PC-3 (cell line): ENCODE results near the gene TMEM187. TPM values are rescaled to one million over a fixed set of nuclear protein-coding genes. Genes with fewer than 3 reads are reported as not detected.

Experiments
- ATAC-seq: fragments of 200-7000 bp; cut with Tn5 transposase; 2 replicates; pipeline ENCODE4 v1.9.1; 2020; ENCODE audit warnings: mild to moderate bottlenecking, moderate library complexity
- BruUV-seq: library from RNA; stranded (reverse); fragments of 400-500 nt; replicated peaks from 2 replicates; lab custom pipeline; 2021; lab: Mats Ljungman, UMichigan
- CTCF ChIA-PET: fragments of 300-600 bp; sonication (Branson Sonifier 250); formaldehyde crosslinking; loops from one replicate; lab custom pipeline; 2022; ENCODE audit warnings: antibody characterized with exemption; lab: Charles Lee
- POLR2A ChIA-PET: fragments of 300-600 bp; sonication (Branson Sonifier 250); formaldehyde crosslinking; loops from one replicate; lab custom pipeline; 2022; ENCODE audit warnings: antibody characterized with exemption; ENCODE audit not compliant: unreplicated experiment; lab: Charles Lee
- DNase-seq: peaks from one replicate; pipeline ENCODE4 v3.0.0-alpha.2; 2015
- H2AFZ ChIP-seq: fragments of 300-600 bp; sonication (generic); 2 replicates; pipeline ENCODE4 v1.6.0; 2016; ENCODE audit warnings: antibody characterized with exemption, low read length
- H3F3A ChIP-seq: fragments of 300-600 bp; sonication (generic); one replicate; pipeline ENCODE4 v1.6.0; 2017; ENCODE audit warnings: antibody characterized with exemption, low read length, control low read depth, mild to moderate bottlenecking; ENCODE audit not compliant: unreplicated experiment
- H3K27ac ChIP-seq: fragments of 300-600 bp; sonication (generic); 2 replicates; pipeline ENCODE4 v1.5.1; 2016; ENCODE audit warnings: mild to moderate bottlenecking, low read length
- H3K27me3 ChIP-seq: fragments of 300-600 bp; sonication (generic); 2 replicates; pipeline ENCODE4 v1.6.1; 2016; ENCODE audit warnings: low read length, mixed read lengths
- H3K36me3 ChIP-seq: fragments of 300-600 bp; sonication (generic); 2 replicates; pipeline ENCODE4 v1.6.1; 2016; ENCODE audit warnings: low read depth, mixed run types, low read length, mixed read lengths
- H3K4me1 ChIP-seq: fragments of 300-600 bp; sonication (generic); 2 replicates; pipeline ENCODE4 v1.5.1; 2016; ENCODE audit warnings: low read length; ENCODE audit not compliant: insufficient read depth
- H3K4me2 ChIP-seq: fragments of 300-600 bp; sonication (generic); 2 replicates; pipeline ENCODE4 v1.6.0; 2016; ENCODE audit warnings: low read length
- H3K4me3 ChIP-seq: fragments of 300-600 bp; sonication (generic); 2 replicates; pipeline ENCODE4 v1.5.1; 2016; ENCODE audit warnings: mild to moderate bottlenecking, low read length, mixed read lengths
- H3K79me2 ChIP-seq: fragments of 300-600 bp; sonication (generic); 2 replicates; pipeline ENCODE4 v1.6.1; 2017; ENCODE audit warnings: low read length, mixed read lengths
- H3K9ac ChIP-seq: fragments of 300-600 bp; sonication (generic); 2 replicates; pipeline ENCODE4 v1.6.0; 2016; ENCODE audit warnings: mild to moderate bottlenecking, low read length
- H3K9me2 ChIP-seq: fragments of 300-600 bp; sonication (generic); replicated peaks from 2 replicates; pipeline ENCODE4 v1.6.1; 2016; ENCODE audit warnings: mixed run types, low read length, mixed read lengths
- H3K9me3 ChIP-seq: fragments of 300-600 bp; sonication (generic); 2 replicates; pipeline ENCODE4 v1.6.1; 2016; ENCODE audit warnings: low read length, mixed read lengths
- H4K20me1 ChIP-seq: fragments of 300-600 bp; sonication (generic); 2 replicates; pipeline ENCODE4 v1.6.1; 2016; ENCODE audit warnings: low read length, mixed read lengths
- EZH2 ChIP-seq: fragments of 300-600 bp; sonication (generic); IDR thresholded peaks from one replicate; pipeline ENCODE4 v1.6.1; 2017; ENCODE audit warnings: antibody characterized with exemption, mild to moderate bottlenecking, low read length; ENCODE audit not compliant: unreplicated experiment
- EZH2phosphoT487 ChIP-seq: fragments of 300-600 bp; sonication (generic); IDR thresholded peaks from 2 replicates; pipeline ENCODE4 v1.6.1; 2018; ENCODE audit warnings: mild to moderate bottlenecking, antibody characterized with exemption, low read length, borderline replicate concordance
- intact Hi-C: fragments of 100-400 bp; cut with micrococcal nuclease; formaldehyde crosslinking; loops from 2 replicates; pipeline ENCODE4 v1.9.0; 2023
- total RNA-seq: library from RNA; depleted of rRNA; stranded (reverse); fragments of >200 nt; gene quantifications from 2 replicates; pipeline ENCODE4 v1.2.3, GENCODE V29; 2014
- TF ChIP-seq, protein P1 (sequence below): fragments of 300-600 bp; sonication (generic); conservative IDR thresholded peaks from 2 replicates; pipeline ENCODE4 v1.5.1; 2017; ENCODE audit warnings: antibody characterized with exemption, low read depth, mild to moderate bottlenecking, low read length

The TMEM187 gene
- total RNA-seq, 1 experiment from 2014 or later = 10.6 TPM

DNA sequence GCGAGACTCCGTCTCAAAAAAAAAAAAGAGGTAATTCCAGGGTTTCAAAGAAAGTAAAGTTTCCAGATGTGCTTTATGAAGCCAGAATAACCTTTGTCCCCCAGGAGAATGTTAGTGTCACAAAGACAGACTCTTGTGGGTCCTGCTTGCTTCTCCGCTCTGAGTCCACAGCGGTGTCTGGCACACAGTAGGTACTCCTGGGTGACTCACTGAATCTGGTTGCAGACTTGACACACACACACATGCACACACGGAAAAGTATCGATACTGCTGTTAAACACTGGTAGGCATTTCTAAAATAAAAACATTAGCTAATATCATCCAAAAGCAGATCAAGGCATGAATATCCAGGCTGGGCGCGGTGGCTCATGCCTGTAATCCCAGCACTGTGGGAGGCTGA, 22.9 kb downstream of the TMEM187 start:
- H3K4me3 ChIP-seq = no peak overlapping the region
- H3K27ac ChIP-seq = no peak overlapping the region
- H3K9ac ChIP-seq = no peak overlapping the region
- no peaks in the 10 kb centered on the region for H3K27me3 ChIP-seq
- ATAC-seq = no peak
- BruUV-seq = no TSS peak
- CTCF ChIA-PET = no interaction called here
- POLR2A ChIA-PET = no interaction called here
- peaks cover 6% of the 10 kb centered on the region; the same call in 1 of the 2 replicates for H3K4me1 ChIP-seq
- no peaks in the 10 kb centered on the region for H3F3A ChIP-seq
- H2AFZ ChIP-seq = no peak overlapping the region
- no peaks in the 10 kb centered on the region for H3K9me2 ChIP-seq
- H3K79me2 ChIP-seq = no peaks in the 10 kb centered on the region
- no peak overlapping the region for H3K4me2 ChIP-seq
- no peaks in the 10 kb centered on the region for H3K9me3 ChIP-seq
- no peak for TF ChIP-seq EZH2
- TF ChIP-seq EZH2phosphoT487 = no peak
- TF ChIP-seq, protein P1, sequence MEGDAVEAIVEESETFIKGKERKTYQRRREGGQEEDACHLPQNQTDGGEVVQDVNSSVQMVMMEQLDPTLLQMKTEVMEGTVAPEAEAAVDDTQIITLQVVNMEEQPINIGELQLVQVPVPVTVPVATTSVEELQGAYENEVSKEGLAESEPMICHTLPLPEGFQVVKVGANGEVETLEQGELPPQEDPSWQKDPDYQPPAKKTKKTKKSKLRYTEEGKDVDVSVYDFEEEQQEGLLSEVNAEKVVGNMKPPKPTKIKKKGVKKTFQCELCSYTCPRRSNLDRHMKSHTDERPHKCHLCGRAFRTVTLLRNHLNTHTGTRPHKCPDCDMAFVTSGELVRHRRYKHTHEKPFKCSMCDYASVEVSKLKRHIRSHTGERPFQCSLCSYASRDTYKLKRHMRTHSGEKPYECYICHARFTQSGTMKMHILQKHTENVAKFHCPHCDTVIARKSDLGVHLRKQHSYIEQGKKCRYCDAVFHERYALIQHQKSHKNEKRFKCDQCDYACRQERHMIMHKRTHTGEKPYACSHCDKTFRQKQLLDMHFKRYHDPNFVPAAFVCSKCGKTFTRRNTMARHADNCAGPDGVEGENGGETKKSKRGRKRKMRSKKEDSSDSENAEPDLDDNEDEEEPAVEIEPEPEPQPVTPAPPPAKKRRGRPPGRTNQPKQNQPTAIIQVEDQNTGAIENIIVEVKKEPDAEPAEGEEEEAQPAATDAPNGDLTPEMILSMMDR = no peak
- DNase-seq = no peak
- no peaks in the 10 kb centered on the region for H3K36me3 ChIP-seq
- no peaks in the 10 kb centered on the region for H4K20me1 ChIP-seq
- intact Hi-C loops = no loop called here

DNA sequence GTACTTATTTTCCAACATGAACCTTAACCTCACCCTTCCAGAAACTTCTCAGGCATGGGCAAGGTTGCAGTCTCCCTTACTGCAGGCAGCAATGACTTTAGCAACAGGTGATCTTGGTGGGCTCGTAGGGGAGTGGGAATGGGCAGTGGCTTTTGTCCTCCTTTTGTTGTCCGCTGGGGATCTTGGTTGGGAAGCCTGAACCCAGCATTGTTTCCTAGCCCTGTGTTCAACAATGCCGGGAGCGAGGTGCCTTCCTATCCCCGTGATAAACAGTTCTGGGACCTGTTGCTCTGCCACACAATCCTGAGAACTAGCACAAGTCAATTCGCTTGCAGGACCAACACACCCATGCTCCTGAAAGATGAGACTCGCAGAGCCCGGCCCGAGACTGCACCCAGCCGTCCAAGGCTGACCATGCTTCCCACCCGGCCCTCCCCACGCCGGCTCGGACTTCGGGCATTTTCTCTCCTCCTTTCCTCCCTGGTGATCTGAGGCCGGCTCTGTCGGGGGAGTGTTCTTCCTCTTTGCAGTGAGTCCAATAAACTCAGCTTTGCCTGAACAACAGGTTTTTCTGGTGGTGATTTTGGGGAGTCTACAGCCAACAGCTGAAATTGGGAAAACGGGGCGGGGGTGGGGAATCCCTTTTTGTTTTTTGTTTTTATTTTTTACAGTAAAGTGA, 26.9 kb downstream of the TMEM187 start:
- no peak overlapping the region for H3K27ac ChIP-seq
- POLR2A ChIA-PET = no interaction called here

More for the DNA sequence above, 26.9 kb downstream of the TMEM187 start:
- H2AFZ ChIP-seq = 0 out of 2 replicates have a peak overlapping the region, but pooled peaks have one; percentile 5
- intact Hi-C loops = no loop called here
- H3K4me2 ChIP-seq = peak overlapping the region; percentile 76
- no peak overlapping the region for H3K9ac ChIP-seq
- DNase-seq (peak; percentile 12), ATAC-seq (peak; percentile 31; the same call in 1 of the 2 replicates)
- CTCF ChIA-PET = no interaction called here
- H3K4me1 ChIP-seq = peaks cover 6% of the 10 kb centered on the region; the same call in 1 of the 2 replicates
- no peaks in the 10 kb centered on the region for H3K79me2 ChIP-seq
- peak overlapping the region; percentile 37; the same call in 1 of the 2 replicates for H3K4me3 ChIP-seq
- no TSS peak for BruUV-seq
- no peaks in the 10 kb centered on the region for H3K36me3 ChIP-seq
- no peaks in the 10 kb centered on the region for H4K20me1 ChIP-seq
- TF ChIP-seq EZH2 (no peak), EZH2phosphoT487 (no peak)
- TF ChIP-seq, protein P1 = no peak
- no peaks in the 10 kb centered on the region for H3K27me3 ChIP-seq
- no peaks in the 10 kb centered on the region for H3F3A ChIP-seq
- no peaks in the 10 kb centered on the region for H3K9me2 ChIP-seq
- no peaks in the 10 kb centered on the region for H3K9me3 ChIP-seq
